ENCODE data around the gene RTN4R. TPM values are rescaled to one million over a fixed set of nuclear protein-coding genes. Genes with fewer than 3 reads are reported as not detected.
A peak's percentile ranks its signal among the peaks of the same experiment; 100 is the strongest.

RTN4R gene
- total and polyA plus RNA-seq, 9 of the 15 experiments (the other 6 are each of a cell fraction or from before 2014, with no cell fraction given) = 0.04 to 2.8 (median 1.4) TPM; not detected in 3

DNA sequence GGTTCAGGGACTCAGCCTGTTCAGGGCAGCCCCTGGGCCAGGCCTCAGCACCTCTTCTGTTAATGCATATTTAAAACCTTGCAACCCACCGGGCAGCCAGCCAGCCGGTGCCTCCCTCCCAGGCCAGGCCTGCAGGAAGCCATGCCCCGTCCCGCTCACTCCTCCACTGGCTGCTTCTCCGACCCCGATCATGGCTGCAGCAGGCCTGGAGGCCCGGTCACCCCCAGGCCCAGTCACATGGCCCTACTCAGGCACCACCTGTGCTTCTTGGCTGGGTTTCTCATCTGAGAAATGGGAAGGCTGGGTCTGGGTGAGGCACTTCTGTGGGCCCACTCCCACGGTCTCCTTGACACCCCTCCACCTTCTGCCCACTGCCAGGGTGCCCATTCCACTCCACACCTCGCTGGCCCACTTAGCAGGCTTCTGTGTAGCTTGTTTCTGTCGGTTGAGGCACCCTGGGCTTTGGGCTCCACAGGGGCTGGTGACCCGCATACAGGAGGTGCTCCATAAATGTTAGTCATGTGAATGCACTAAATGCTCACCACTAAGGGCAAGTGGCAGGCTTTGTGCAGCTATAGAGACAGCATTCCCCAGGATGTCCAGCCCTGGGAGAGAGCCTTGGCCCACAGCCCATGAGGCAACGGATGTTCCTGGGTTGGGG, 11.4 kb downstream of the RTN4R start (continued):
- TF ChIP-seq SAP30 (IDR thresholded peaks at IDR 0.05; ENCODE audit: borderline replicate concordance, insufficient read depth, low read depth, low read length, poor library complexity, severe bottlenecking) (peak; percentile 37), SMAD4 (CRISPR knock-in tag; conservative IDR thresholded peaks at IDR 0.05) (no peak), FOXK2 (conservative IDR thresholded peaks at IDR 0.05 in 1 of 2, IDR thresholded peaks at IDR 0.05 in 1 of 2; ENCODE audit: low read depth in 2 of 2) (no peak), KDM4B (IDR thresholded peaks at IDR 0.05; ENCODE audit: borderline replicate concordance in 2 of 2, low read depth in 1 of 2) (peak in 1 of 2 experiments; percentile 20; a peak in 1 of 4 replicates), ZNF699 (CRISPR knock-in tag; IDR thresholded peaks at IDR 0.05; ENCODE audit: insufficient replicate concordance) (no peak), FOXA3 (CRISPR knock-in tag; conservative IDR thresholded peaks at IDR 0.05 in 1 of 2, IDR thresholded peaks at IDR 0.05 in 1 of 2) (no peak), SP1 (CRISPR knock-in tag; IDR thresholded peaks at IDR 0.05) (no peak), SIX5 (IDR thresholded peaks at IDR 0.05; ENCODE audit: borderline replicate concordance in 1 of 2, insufficient read depth in 1 of 2, low read depth in 1 of 2, low read length in 2 of 2) (no peak), ETS2 (tag; IDR thresholded peaks at IDR 0.05; ENCODE audit: borderline replicate concordance, poor library complexity, severe bottlenecking) (no peak), ZNF830 (CRISPR knock-in tag; IDR thresholded peaks at IDR 0.05) (0 out of 2 replicates have a peak, but pooled peaks have one; percentile 7), ZNF780A (CRISPR knock-in tag; IDR thresholded peaks at IDR 0.05) (no peak), PHB (CRISPR knock-in tag; IDR thresholded peaks at IDR 0.05) (no peak), HOXB6 (CRISPR knock-in tag; IDR thresholded peaks at IDR 0.05; ENCODE audit: borderline replicate concordance) (no peak), TBL1XR1 (IDR thresholded peaks at IDR 0.05; ENCODE audit: low read length in 2 of 2) (no peak), HMGN3 (IDR thresholded peaks at IDR 0.05; ENCODE audit: borderline replicate concordance, extremely low read depth, insufficient read length, low read depth, low read length) (peak; percentile 5), ZNF696 (CRISPR knock-in tag; conservative IDR thresholded peaks at IDR 0.05) (no peak)
- TF ChIP-seq, protein P1, sequence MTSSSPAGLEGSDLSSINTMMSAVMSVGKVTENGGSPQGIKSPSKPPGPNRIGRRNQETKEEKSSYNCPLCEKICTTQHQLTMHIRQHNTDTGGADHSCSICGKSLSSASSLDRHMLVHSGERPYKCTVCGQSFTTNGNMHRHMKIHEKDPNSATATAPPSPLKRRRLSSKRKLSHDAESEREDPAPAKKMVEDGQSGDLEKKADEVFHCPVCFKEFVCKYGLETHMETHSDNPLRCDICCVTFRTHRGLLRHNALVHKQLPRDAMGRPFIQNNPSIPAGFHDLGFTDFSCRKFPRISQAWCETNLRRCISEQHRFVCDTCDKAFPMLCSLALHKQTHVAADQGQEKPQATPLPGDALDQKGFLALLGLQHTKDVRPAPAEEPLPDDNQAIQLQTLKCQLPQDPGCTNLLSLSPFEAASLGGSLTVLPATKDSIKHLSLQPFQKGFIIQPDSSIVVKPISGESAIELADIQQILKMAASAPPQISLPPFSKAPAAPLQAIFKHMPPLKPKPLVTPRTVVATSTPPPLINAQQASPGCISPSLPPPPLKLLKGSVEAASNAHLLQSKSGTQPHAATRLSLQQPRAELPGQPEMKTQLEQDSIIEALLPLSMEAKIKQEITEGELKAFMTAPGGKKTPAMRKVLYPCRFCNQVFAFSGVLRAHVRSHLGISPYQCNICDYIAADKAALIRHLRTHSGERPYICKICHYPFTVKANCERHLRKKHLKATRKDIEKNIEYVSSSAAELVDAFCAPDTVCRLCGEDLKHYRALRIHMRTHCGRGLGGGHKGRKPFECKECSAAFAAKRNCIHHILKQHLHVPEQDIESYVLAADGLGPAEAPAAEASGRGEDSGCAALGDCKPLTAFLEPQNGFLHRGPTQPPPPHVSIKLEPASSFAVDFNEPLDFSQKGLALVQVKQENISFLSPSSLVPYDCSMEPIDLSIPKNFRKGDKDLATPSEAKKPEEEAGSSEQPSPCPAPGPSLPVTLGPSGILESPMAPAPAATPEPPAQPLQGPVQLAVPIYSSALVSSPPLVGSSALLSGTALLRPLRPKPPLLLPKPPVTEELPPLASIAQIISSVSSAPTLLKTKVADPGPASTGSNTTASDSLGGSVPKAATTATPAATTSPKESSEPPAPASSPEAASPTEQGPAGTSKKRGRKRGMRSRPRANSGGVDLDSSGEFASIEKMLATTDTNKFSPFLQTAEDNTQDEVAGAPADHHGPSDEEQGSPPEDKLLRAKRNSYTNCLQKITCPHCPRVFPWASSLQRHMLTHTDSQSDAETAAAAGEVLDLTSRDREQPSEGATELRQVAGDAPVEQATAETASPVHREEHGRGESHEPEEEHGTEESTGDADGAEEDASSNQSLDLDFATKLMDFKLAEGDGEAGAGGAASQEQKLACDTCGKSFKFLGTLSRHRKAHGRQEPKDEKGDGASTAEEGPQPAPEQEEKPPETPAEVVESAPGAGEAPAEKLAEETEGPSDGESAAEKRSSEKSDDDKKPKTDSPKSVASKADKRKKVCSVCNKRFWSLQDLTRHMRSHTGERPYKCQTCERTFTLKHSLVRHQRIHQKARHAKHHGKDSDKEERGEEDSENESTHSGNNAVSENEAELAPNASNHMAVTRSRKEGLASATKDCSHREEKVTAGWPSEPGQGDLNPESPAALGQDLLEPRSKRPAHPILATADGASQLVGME (CRISPR knock-in tag; IDR thresholded peaks at IDR 0.05) = no peak; the same call in 1 of the 2 replicates
- TF ChIP-seq, protein P2, sequence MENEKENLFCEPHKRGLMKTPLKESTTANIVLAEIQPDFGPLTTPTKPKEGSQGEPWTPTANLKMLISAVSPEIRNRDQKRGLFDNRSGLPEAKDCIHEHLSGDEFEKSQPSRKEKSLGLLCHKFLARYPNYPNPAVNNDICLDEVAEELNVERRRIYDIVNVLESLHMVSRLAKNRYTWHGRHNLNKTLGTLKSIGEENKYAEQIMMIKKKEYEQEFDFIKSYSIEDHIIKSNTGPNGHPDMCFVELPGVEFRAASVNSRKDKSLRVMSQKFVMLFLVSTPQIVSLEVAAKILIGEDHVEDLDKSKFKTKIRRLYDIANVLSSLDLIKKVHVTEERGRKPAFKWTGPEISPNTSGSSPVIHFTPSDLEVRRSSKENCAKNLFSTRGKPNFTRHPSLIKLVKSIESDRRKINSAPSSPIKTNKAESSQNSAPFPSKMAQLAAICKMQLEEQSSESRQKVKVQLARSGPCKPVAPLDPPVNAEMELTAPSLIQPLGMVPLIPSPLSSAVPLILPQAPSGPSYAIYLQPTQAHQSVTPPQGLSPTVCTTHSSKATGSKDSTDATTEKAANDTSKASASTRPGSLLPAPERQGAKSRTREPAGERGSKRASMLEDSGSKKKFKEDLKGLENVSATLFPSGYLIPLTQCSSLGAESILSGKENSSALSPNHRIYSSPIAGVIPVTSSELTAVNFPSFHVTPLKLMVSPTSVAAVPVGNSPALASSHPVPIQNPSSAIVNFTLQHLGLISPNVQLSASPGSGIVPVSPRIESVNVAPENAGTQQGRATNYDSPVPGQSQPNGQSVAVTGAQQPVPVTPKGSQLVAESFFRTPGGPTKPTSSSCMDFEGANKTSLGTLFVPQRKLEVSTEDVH (IDR thresholded peaks at IDR 0.05; ENCODE audit: low read depth, partially characterized antibody) = no peak

Measured in K562 (cell line).